ENCODE measurements around the gene CDC7.

GRCh38 chr1:91555821-91556531 lies 55.3 kb downstream of the CDC7 start:
- TF ChIP-seq CTCF (conservative IDR thresholded peaks at IDR 0.05 in 1 of 2, IDR thresholded peaks at IDR 0.05 in 1 of 2; ENCODE audit: low read depth in 1 of 2, low read length in 2 of 2): no peak
- no peak for TF ChIP-seq EZH2 (IDR thresholded peaks at IDR 0.05; ENCODE audit: low read length, missing control alignments)
